Stomach smooth muscle (tissue), 2 donors: ENCODE results near the gene ZSCAN23.
"Not testable (repeated sequence)": the region's sequence is repeated elsewhere in the genome, so short reads cannot be mapped to it uniquely, and the experiment has no call there.

Experiments
- H3K27ac ChIP-seq: one replicate; pipeline ENCODE4 v1.7.0; 2013; ENCODE audit warnings: mild to moderate bottlenecking, low read length, inconsistent platforms
- H3K27me3 ChIP-seq, 2 donors: one replicate each; pipeline ENCODE4 v1.7.0; 2013; ENCODE audit warnings: low read length in 2 of 2; ENCODE audit not compliant: insufficient read depth in 2 of 2, control insufficient read depth in 1 of 2
- H3K36me3 ChIP-seq, 2 donors: one replicate each; pipeline ENCODE4 v1.7.0; 2013; ENCODE audit warnings: low read length in 2 of 2; ENCODE audit not compliant: control insufficient read depth in 2 of 2, insufficient read depth in 2 of 2
- H3K4me1 ChIP-seq: one replicate; pipeline ENCODE4 v1.7.0; 2013; ENCODE audit warnings: low read length; ENCODE audit not compliant: control insufficient read depth, insufficient read depth
- H3K4me3 ChIP-seq, 2 donors: one replicate each; pipeline ENCODE4 v1.7.0; 2013; ENCODE audit warnings: low read length in 2 of 2
- H3K9ac ChIP-seq, 2 donors: one replicate each; pipeline ENCODE4 v1.7.0; 2013; ENCODE audit warnings: low read length in 2 of 2, mild to moderate bottlenecking in 1 of 2
- H3K9me3 ChIP-seq, 2 donors: one replicate each; pipeline ENCODE4 v1.7.0; 2013; ENCODE audit warnings: low read length in 2 of 2; ENCODE audit not compliant: control insufficient read depth in 2 of 2
- donor health status: healthy.
- donor health status: Pancreatic carcinoma.

The ZSCAN23 gene

DNA sequence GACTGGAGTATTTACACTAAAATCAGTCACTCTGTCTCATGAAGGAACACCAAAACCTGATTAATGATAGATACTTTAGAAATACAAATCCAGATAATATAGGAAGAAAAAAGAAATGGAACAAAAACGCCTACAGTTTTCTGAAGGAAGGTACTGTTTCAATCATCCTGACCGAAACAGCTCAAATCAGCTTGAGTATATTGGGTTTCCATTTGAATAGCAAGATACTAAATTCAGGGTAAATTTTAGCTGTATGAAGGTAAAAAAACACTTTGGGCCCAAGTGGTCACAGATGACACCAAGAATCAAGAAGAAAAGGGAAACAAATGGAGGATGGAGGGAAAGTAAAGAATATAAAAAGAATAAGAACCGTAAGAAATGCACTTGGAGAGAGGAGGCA is 6.9 kb downstream of the ZSCAN23 start:
- no peaks in the 10 kb centered on the region for H3K27me3 ChIP-seq
- H3K27ac ChIP-seq, result no peak overlapping the region
- no peaks in the 10 kb centered on the region for H3K9me3 ChIP-seq
- H3K4me3 ChIP-seq, result no peak overlapping the region
- no peak overlapping the region for H3K9ac ChIP-seq
- H3K36me3 ChIP-seq, result peaks cover 6 to 13% of the 10 kb centered on the region in 2 donors
- no peaks in the 10 kb centered on the region for H3K4me1 ChIP-seq

DNA sequence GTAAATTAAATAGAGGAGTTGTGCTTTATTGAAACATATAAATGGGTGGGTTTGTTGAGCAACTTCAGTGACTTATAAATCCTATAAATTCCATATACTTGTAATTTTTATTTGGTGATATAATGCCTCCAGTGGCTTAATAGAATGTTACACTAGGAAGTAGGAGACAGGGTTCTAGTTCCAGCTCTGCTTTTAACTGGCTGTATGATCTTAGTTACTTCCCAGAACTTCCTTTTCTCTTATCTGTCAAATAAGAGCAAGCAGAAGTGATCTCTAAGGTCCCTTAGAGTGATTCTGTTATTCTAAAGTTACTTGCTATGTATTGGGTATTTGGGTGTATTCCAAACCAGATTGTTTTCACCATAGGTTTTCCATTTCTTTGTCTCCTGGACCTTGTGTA is 10.2 kb downstream of the ZSCAN23 start:
- peaks cover 6 to 18% of the 10 kb centered on the region in 2 donors for H3K36me3 ChIP-seq
- H3K4me1 ChIP-seq, result no peaks in the 10 kb centered on the region

DNA sequence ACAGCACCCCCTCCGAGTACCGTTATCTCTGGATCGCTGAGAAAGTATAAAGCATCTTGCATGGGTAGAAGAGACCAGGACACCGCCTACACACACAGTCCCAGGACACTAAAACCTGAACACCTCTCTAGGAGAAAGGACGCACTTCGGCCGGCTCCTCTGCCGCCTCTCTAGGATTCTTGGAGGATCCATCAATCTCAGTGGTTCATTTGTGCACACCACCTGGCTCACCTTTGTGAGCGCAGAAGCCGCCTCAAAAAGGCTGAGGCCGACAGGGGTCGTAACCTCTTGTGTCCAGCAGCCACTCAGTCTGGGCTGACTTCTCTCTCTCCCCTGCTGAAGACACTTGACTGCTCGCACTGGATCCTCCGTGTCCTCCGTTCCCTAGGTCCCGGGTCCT is 13.5 kb downstream of the ZSCAN23 start:
- Histone ChIP-seq H3K27ac (no peak overlapping the region), H3K9me3 (no peaks in the 10 kb centered on the region), H3K9ac (no peak overlapping the region), H3K4me1 (no peaks in the 10 kb centered on the region), H3K27me3 (no peaks in the 10 kb centered on the region), H3K4me3 (no peak overlapping the region), H3K36me3 (peaks cover 6 to 14% of the 10 kb centered on the region in 2 donors)

More for the DNA sequence above, 10.2 kb downstream of the ZSCAN23 start:
- Histone ChIP-seq H3K27me3 (no peaks in the 10 kb centered on the region), H3K4me3 (no peak overlapping the region), H3K9me3 (no peaks in the 10 kb centered on the region), H3K27ac (no peak overlapping the region), H3K9ac (no peak overlapping the region)

DNA sequence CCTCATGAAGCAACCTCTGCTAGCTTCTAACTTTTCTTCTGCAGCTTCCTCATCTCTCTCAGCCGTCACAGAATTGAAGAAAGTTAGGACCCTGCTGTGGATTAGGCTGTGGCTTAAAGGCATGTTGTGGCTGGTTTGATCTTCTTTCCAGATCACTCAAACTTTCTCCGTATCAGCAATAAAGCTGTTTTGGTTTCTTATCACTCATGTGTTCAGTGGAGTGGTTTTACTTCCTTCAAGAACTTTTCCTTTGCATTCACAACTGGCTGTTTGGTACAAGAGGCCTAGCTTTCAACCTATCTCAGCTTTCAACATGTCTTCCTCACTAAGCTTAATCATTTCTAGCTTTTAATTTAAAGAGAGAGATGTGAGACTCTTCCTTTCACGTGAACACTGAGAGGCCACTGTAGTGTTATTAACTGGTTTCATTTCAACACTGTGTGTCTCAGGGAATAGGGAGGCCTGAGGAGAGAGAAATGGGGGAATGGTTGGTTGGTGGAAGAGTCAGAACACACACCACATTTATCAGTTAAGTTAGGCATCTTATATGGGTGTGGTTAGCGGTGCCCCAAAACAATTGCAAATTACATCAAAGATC is 17.2 kb downstream of the ZSCAN23 start:
- H3K9ac ChIP-seq, result no peak overlapping the region
- H3K36me3 ChIP-seq, result peaks cover 0 to 10% of the 10 kb centered on the region in 2 donors
- H3K27ac ChIP-seq, result no peak overlapping the region
- H3K4me3 ChIP-seq, result no peak overlapping the region
- no peaks in the 10 kb centered on the region for H3K9me3 ChIP-seq
- no peaks in the 10 kb centered on the region for H3K4me1 ChIP-seq
- no peaks in the 10 kb centered on the region for H3K27me3 ChIP-seq

DNA sequence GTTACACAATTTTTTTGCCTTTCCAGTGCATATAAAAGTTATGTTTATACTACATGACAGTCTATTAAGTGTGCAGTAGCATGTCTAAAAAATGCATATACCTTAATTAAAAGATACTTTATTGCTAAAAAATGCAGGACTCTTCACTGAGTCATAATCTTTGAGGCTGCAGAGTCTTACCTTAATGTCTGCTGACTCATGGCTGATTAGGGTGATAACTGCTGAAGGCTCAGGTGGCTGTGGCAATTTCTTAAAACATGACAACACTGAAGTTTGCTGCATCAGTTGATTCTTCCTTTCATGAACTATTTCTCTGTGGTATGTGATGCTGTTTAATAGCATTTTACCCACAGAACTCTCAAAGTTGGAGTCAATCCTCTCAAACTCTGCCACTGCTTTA is 19.1 kb downstream of the ZSCAN23 start:
- Histone ChIP-seq H3K9ac (no peak overlapping the region), H3K36me3 (peaks cover 0 to 7% of the 10 kb centered on the region in 2 donors), H3K4me3 (no peak overlapping the region), H3K4me1 (no peaks in the 10 kb centered on the region), H3K27ac (no peak overlapping the region), H3K27me3 (no peaks in the 10 kb centered on the region), H3K9me3 (no peaks in the 10 kb centered on the region)

DNA sequence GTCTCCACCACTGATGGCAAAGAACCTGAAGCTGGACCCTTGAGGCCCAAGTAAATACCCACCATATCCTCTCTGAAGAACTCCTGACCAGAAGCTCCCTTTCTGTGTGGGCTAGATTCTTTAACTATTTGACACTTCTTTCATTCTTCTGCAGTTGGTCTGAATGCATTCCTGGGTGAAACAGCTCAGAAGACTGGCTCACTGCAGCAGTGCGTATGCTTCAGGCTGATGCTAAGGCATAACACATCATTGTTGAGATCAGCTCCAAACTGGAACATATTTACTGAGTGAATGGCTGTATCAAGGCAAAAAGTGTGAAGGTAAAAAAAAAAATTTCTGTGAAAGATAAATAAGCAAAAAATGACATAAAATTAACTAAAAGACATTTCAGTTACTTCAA is 19.7 kb downstream of the ZSCAN23 start:
- Histone ChIP-seq H3K9me3 (no peaks in the 10 kb centered on the region), H3K27ac (no peak overlapping the region), H3K4me1 (no peaks in the 10 kb centered on the region), H3K9ac (no peak overlapping the region), H3K4me3 (no peak overlapping the region), H3K36me3 (peaks cover 3 to 7% of the 10 kb centered on the region in 2 donors), H3K27me3 (no peaks in the 10 kb centered on the region)

DNA sequence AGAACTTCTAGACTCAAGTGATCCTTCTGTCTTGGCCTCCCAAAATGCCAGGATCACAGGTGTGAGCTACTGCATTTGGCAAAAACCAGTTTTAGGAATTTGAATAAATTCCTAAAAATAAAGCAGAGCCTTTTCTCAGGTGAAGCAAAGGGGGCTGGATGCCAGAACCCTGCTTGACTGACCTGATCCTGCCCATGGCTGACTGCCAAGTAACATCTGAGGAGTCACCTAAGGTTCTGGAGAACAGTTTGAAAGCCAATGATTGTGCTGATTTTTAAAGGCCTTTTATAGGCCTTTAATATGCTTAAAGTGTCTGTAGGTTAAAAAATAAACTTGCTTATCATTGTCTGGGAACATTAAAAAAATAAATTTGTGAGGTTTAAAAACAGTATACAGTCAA is 29.6 kb downstream of the ZSCAN23 start:
- H3K9me3 ChIP-seq, result peaks cover 0 to 3% of the 10 kb centered on the region in 2 donors
- H3K9ac ChIP-seq, result no peak overlapping the region
- no peak overlapping the region for H3K27ac ChIP-seq
- H3K27me3 ChIP-seq, result no peaks in the 10 kb centered on the region
- H3K36me3 ChIP-seq, result no peaks in the 10 kb centered on the region
- H3K4me3 ChIP-seq, result no peak overlapping the region
- H3K4me1 ChIP-seq, result no peaks in the 10 kb centered on the region

DNA sequence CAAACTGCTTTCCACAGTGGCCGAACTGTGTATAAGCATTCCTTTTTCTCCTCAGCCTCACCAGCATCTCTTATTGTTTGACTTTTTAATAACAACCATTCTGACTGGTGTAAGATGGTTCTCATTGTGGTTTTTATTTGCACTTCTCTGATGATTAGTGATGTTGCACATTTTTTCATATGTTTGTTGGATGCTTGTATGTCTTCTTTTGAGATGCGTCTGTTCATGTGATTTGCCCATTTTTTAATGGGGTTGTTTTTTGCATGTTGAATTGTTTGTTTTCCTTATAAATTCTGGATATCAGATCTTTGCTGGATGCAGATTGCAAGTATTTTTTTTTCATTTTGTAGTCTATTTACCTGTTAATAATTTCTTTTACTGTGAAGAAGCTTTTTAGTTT is 32.5 kb downstream of the ZSCAN23 start:
- Histone ChIP-seq H3K9ac (no peak overlapping the region), H3K36me3 (no peaks in the 10 kb centered on the region), H3K27me3 (peaks cover 0 to 3% of the 10 kb centered on the region in 2 donors), H3K9me3 (peaks cover 0 to 3% of the 10 kb centered on the region in 2 donors), H3K27ac (no peak overlapping the region), H3K4me3 (no peak overlapping the region), H3K4me1 (no peaks in the 10 kb centered on the region)

DNA sequence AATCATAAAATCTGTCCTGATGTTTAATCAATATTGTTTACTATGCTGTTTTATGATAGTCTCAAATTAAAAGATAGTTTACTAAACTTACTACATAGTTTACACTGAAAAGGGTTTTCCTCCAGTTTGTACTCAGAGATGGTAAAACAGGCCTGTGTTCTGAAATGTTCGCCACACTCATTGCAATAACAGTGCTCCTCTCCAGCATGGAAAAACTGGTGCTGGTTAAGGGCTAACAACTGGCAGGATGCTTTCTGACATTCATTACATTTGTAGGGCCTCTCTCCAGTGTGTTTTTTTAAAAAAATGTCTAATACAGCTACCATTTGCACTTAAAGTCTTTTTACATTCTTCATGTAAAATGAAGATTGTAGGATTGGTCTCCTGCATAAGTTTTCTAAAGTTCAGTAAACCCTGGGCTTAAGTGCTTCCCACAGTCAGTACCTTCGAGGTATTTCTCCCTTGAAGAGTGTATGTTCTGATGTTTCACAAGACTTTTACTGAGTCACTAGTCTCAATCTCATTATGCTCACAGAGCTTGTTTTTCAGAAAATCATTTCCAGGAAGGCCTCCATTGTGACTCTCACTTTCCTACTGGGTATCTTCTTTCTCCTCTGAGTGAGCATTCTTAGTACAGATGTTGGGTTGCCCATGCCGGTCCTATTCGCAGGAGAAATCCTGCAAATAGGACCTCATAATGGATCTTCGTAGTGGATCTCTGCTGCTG is 35.1 kb downstream of the ZSCAN23 start:
- Histone ChIP-seq H3K36me3 (no peaks in the 10 kb centered on the region), H3K4me3 (no peak overlapping the region), H3K9ac (no peak overlapping the region), H3K9me3 (peaks cover 0 to 3% of the 10 kb centered on the region in 2 donors), H3K4me1 (no peaks in the 10 kb centered on the region), H3K27me3 (peaks cover 0 to 3% of the 10 kb centered on the region in 2 donors), H3K27ac (no peak overlapping the region)

DNA sequence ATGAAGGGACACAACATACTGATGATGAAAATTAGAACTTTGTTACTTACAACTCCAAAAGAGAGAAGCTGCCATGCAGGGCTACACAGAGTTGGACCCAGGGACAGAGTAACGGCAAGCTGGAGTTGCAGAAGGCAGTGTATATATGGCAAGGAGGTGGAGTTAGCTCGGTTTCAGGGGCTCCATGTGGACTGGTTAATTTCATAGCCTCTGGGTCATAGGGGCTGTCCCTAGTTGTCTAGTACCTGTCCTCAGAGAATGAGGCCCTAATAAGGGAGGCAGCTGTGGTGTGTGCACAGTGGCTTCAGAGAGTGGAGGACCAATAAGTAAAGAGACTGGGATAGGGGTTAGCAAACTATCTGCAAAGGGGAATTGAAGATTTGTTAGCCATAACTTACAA is 35.9 kb downstream of the ZSCAN23 start:
- Histone ChIP-seq H3K4me1 (no peaks in the 10 kb centered on the region), H3K36me3 (no peaks in the 10 kb centered on the region), H3K4me3 (no peak overlapping the region), H3K9ac (no peak overlapping the region), H3K9me3 (peaks cover 0 to 3% of the 10 kb centered on the region in 2 donors), H3K27me3 (peaks cover 0 to 3% of the 10 kb centered on the region in 2 donors), H3K27ac (no peak overlapping the region)

DNA sequence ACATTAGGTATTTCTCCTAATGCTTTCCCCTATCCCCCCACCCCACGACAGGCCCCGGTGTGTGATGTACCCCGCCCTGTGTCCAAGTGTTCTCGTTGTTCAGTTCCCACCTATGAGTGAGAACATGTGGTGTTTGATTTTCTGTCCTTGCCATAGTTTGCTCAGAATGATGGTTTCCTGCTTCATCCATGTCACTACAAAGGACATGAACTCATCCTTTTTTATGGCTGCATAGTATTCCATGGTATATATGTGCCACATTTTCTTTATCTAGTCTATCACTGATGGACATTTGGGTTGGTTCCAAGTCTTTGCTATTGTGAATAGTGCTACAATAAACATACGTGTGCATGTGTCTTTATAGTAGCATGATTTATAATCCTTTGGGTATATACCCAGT is 39.4 kb downstream of the ZSCAN23 start:
- not testable (repeated sequence) for H3K4me3 ChIP-seq, H3K36me3 ChIP-seq, H3K27ac ChIP-seq, H3K9ac ChIP-seq, H3K27me3 ChIP-seq, H3K4me1 ChIP-seq, H3K9me3 ChIP-seq
